ENCODE results near the gene PEX7.
"Not testable (repeated sequence)": the region's sequence is repeated elsewhere in the genome, so short reads cannot be mapped to it uniquely, and the experiment has no call there.

Gene PEX7

GRCh38 chr6:136950436-136951126, 128.2 kb downstream of the PEX7 start:
- DNase-seq (ENCODE audit: low read depth), result no peak

GRCh38 chr6:136952714-136953260, 130.4 kb downstream of the PEX7 start:
- DNase-seq (ENCODE audit: low read depth), result no peak

- DNase-seq (ENCODE audit: low read depth), result no peak
Measured at GRCh38 chr6:136955123-136955522, 132.7 kb downstream of the PEX7 start.

DNA sequence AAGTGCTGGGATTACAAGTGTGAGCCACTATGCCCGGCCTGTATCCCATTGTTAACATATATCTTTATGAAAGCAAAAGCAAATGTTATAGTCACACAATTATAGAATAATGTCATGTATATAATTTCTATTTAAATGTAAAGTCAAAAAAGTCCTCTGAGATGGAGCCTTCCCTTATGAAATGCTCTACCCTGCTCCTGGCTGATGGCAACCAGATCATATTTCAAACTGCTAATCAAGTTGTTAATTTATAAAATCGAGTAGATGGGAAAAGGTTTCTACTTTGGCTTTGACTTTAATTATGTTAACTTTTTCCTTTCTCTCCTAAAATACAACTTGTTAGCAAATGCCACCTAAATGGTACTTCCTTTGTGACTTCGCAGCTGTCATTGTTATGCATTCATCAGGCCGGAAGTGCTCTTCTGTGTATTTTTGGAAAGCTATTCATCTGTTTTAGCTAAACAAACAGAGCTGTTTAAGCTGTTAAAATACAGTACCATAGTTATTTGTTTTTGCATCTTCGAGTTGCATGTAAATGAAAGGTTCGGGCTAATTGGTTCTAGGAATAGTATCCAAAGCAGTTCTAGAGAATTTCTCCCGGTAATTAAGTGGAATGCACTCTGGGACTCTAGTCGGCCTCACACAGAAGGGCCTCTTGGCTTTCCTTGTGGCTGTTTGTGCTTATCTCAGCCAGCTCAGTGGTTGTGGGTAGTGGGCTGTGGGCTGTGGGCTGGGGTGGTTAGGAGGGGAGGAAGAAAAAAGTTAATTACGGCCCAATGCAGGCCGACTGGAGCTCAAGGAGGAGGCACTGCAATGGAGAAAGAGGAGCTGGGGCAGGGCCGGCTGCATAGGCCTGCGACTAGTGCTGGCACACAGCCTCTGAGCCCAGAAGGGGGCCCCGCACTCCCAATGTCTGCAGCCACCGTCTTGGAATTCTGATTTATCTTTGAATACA, 134.5 kb downstream of the PEX7 start:
- DNase-seq (ENCODE audit: low read depth), result no peak

DNA sequence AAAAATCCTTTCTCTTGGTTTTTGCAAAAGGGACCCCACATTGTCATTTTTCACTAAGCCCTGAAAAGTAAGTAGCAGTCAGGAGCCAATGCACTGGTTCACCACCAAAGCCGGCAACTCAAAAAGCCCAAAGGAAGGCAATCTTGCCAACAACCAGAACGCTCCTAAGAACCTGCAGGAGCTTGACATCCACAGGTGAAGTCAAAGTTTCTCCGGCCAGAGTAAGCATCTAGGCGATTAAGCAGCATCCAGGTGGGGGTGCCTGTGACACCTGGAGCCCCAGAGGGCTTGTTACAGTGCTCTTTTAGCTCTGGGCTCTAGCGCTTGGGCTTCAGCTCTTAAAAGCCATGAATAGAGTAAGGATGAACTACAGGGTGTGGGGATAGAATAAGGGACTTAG, 135.8 kb downstream of the PEX7 start:
- DNase-seq (ENCODE audit: low read depth), result no peak

- no peak for DNase-seq (ENCODE audit: low read depth)
Measured at GRCh38 chr6:136959471-136959891, 137.1 kb downstream of the PEX7 start.

- DNase-seq (ENCODE audit: low read depth), result not testable (repeated sequence)
Measured at GRCh38 chr6:136959935-136960334, 137.5 kb downstream of the PEX7 start.

DNA sequence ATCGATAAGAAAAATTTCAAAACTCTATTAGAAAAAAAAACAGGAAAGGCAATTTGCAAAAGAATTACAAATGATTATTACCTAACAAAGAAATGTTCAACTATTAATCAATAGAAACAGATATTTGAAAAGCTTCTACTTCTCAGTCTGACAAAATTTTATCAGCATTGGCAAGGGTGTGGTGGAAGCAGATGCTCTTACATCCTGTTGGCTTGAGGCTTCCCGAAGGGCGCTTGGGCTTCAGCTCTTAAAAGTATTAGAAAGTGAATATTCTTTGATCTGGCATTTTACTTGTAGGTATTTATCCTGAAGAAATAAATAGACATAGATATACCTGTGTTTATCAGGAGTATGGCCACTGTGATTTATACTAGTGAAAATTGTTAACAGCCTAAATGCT, 138.4 kb downstream of the PEX7 start:
- DNase-seq (ENCODE audit: low read depth), result no peak

- no peak for DNase-seq (ENCODE audit: low read depth)
Measured at GRCh38 chr6:136961848-136962247, 139.5 kb downstream of the PEX7 start.

DNA sequence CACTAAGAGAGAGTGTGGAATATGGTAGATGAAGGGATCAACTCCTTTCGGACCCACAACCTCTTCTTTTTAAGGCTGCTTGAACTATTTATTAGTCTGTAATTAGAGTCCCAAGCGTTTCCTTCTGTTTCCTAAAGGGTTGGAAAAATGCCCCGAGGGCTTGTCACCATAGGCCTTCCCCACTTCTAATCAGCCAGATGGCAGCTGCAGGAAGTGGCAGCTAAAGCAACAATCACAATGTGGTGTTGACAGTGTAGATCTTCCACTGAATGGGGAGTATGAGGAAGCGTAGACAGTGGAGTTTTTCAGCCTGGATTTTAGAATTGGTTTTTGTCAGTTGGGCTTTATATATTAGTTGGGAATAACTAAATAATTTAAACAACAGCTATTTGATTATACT, 140.3 kb downstream of the PEX7 start:
- DNase-seq (ENCODE audit: low read depth), result no peak

- no peak for DNase-seq (ENCODE audit: low read depth)
Measured at GRCh38 chr6:136963259-136963658, 140.9 kb downstream of the PEX7 start.
